Measurements from ENCODE around the gene PRSS38. TPM values are rescaled to one million over a fixed set of nuclear protein-coding genes. Genes with fewer than 3 reads are reported as not detected.

The PRSS38 gene
- total RNA-seq, 1 experiment from 2014 or later: not detected

DNA sequence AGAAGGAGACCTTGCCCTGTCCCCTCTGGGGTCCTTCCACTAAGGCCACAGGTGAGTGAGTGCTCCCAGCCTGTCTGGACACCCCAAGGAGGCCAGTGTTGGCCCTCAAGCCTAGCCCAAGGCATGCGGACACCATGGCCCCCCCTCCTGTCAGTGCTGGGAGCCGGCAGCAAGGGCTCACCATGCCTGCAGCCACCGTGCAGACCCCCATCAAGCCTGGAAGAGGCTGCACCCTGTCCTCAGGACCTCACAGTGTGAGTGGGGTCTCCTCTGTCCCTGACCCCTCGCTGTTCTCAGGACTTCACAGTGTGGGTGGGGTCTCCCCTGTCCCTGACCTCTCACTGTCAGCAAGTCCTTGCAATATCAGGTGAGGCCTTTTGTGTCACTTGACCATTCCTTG is 33.2 kb upstream of the PRSS38 start (continued):
- TF ChIP-seq, protein P1, sequence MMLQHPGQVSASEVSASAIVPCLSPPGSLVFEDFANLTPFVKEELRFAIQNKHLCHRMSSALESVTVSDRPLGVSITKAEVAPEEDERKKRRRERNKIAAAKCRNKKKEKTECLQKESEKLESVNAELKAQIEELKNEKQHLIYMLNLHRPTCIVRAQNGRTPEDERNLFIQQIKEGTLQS (IDR thresholded peaks at IDR 0.05): no peak
- TF ChIP-seq, protein P2, sequence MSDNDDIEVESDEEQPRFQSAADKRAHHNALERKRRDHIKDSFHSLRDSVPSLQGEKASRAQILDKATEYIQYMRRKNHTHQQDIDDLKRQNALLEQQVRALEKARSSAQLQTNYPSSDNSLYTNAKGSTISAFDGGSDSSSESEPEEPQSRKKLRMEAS (IDR thresholded peaks at IDR 0.05): no peak
- no peak for TF ChIP-seq TCF7L2 (IDR thresholded peaks at IDR 0.05; ENCODE audit: borderline replicate concordance, extremely low read depth, insufficient read depth, insufficient read length)
- TF ChIP-seq JUND (IDR thresholded peaks at IDR 0.05): no peak
- no peak for TF ChIP-seq POLR2A (IDR thresholded peaks at IDR 0.05; ENCODE audit: borderline replicate concordance, extremely low read depth, insufficient read depth, insufficient read length)

DNA sequence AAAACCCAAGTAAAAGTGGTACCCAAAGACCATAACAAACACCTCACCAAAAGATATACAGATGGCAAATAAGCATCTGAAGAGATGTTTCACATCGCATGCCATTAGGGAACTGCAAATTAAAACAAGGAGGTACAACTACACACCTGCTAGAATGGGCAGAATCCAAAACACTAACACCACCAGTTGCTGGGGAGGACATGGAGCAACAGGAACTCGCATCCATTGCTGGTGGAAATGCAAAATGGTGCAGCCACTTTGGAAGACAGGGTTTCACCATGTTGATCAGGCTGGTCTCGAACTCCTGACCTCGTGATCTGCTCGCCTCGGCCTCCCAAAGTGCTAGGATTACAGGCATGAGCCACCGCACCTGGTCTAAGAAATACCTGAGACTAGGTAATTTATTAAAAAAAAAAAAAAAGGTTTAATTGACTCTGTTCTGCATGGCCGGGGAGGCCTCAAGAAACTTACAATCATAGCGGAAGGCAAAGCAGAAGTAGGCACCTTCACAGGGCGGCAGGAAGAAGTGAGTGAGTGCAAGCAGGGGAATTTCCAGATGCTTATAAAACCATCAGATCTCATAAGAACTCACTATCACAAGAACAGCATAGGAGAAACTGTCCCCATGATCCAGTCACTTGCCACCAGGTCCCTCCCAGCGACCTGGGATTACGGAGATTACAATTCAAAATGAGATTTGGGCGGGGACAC is 30.2 kb upstream of the PRSS38 start:
- ChIA-PET RAD21 (ENCODE audit: low non-redundant PET in 1 of 2, low total read pairs in 2 of 2, uncharacterized antibody in 2 of 2, unreplicated experiment in 2 of 2) (no interaction called here), CTCF (no interaction called here), POLR2A (no interaction called here)
- Histone ChIP-seq H3K9me3 (ENCODE audit: control insufficient read depth in 1 of 2, insufficient read depth in 1 of 2, low read depth in 1 of 2, low read length in 2 of 2) (no peaks in the 10 kb centered on the region), H3K4me3 (replicated peaks in 1 of 2; ENCODE audit: low read depth in 1 of 2, low read length in 2 of 2) (no peak overlapping the region), H3K27ac (ENCODE audit: low read depth, low read length) (no peak overlapping the region), H3K9me2 (ENCODE audit: insufficient read depth) (no peaks in the 10 kb centered on the region), H3K4me1 (ENCODE audit: control insufficient read depth in 1 of 2, insufficient read depth in 2 of 2, low read length in 2 of 2) (peaks cover 6 to 18% of the 10 kb centered on the region in 2 experiments), H3K79me2 (ENCODE audit: insufficient read depth, low read length) (no peaks in the 10 kb centered on the region), H3K9ac (ENCODE audit: low read length) (no peak overlapping the region), H4K20me1 (ENCODE audit: insufficient read depth) (no peaks in the 10 kb centered on the region), H3K36me3 (ENCODE audit: control insufficient read depth in 1 of 2, insufficient read depth in 2 of 2, low read length in 2 of 2) (0 out of 4 replicates have a peak, but pooled peaks cover 0 to 3% of the 10 kb centered on the region in 2 experiments), H3K27me3 (ENCODE audit: insufficient read depth, low read length) (no peaks in the 10 kb centered on the region), H2AFZ (ENCODE audit: low read depth, low read length, poor library complexity, severe bottlenecking) (no peak overlapping the region), H3K4me2 (ENCODE audit: low read length) (no peak overlapping the region)
- intact Hi-C loops (cut with micrococcal nuclease): loop anchor here (5.0 kb wide), 1 partner anchor 162 kb away; the partner anchor contains the start of gene WNT9A
- no peak for ATAC-seq
- BruUV-seq (replicated peaks): no TSS peak
- no peak for DNase-seq (ENCODE audit: low read depth, low spot score)
- TF ChIP-seq YY1 (IDR thresholded peaks at IDR 0.05; ENCODE audit: extremely low read depth, insufficient replicate concordance, low read depth, low read length) (no peak), JUND (IDR thresholded peaks at IDR 0.05) (no peak), EZH2phosphoT487 (IDR thresholded peaks at IDR 0.05; ENCODE audit: borderline replicate concordance) (no peak), ZFX (IDR thresholded peaks at IDR 0.05) (no peak), POLR2A (IDR thresholded peaks at IDR 0.05; ENCODE audit: borderline replicate concordance, extremely low read depth, insufficient read depth, insufficient read length) (no peak), SIN3A (IDR thresholded peaks at IDR 0.05; ENCODE audit: low read depth) (no peak), FOSL1 (IDR thresholded peaks at IDR 0.05; ENCODE audit: low read depth) (no peak), RAD21 (IDR thresholded peaks at IDR 0.05; ENCODE audit: low read depth) (no peak), ELF1 (IDR thresholded peaks at IDR 0.05; ENCODE audit: borderline replicate concordance, low read depth) (no peak), SRF (IDR thresholded peaks at IDR 0.05; ENCODE audit: low read depth) (no peak), SP1 (IDR thresholded peaks at IDR 0.05; ENCODE audit: low read depth) (no peak), CEBPB (IDR thresholded peaks at IDR 0.05; ENCODE audit: low read depth) (no peak), EZH2 (IDR thresholded peaks at IDR 0.05) (no peak), EGR1 (IDR thresholded peaks at IDR 0.05; ENCODE audit: low read depth) (no peak), TCF7L2 (IDR thresholded peaks at IDR 0.05; ENCODE audit: borderline replicate concordance, extremely low read depth, insufficient read depth, insufficient read length) (no peak)
- TF ChIP-seq, protein P2 (IDR thresholded peaks at IDR 0.05): no peak
- TF ChIP-seq, protein P1 (IDR thresholded peaks at IDR 0.05): no peak
- TF ChIP-seq, protein P3, sequence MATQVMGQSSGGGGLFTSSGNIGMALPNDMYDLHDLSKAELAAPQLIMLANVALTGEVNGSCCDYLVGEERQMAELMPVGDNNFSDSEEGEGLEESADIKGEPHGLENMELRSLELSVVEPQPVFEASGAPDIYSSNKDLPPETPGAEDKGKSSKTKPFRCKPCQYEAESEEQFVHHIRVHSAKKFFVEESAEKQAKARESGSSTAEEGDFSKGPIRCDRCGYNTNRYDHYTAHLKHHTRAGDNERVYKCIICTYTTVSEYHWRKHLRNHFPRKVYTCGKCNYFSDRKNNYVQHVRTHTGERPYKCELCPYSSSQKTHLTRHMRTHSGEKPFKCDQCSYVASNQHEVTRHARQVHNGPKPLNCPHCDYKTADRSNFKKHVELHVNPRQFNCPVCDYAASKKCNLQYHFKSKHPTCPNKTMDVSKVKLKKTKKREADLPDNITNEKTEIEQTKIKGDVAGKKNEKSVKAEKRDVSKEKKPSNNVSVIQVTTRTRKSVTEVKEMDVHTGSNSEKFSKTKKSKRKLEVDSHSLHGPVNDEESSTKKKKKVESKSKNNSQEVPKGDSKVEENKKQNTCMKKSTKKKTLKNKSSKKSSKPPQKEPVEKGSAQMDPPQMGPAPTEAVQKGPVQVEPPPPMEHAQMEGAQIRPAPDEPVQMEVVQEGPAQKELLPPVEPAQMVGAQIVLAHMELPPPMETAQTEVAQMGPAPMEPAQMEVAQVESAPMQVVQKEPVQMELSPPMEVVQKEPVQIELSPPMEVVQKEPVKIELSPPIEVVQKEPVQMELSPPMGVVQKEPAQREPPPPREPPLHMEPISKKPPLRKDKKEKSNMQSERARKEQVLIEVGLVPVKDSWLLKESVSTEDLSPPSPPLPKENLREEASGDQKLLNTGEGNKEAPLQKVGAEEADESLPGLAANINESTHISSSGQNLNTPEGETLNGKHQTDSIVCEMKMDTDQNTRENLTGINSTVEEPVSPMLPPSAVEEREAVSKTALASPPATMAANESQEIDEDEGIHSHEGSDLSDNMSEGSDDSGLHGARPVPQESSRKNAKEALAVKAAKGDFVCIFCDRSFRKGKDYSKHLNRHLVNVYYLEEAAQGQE (IDR thresholded peaks at IDR 0.05; ENCODE audit: low read depth): no peak
- TF ChIP-seq, protein P4, sequence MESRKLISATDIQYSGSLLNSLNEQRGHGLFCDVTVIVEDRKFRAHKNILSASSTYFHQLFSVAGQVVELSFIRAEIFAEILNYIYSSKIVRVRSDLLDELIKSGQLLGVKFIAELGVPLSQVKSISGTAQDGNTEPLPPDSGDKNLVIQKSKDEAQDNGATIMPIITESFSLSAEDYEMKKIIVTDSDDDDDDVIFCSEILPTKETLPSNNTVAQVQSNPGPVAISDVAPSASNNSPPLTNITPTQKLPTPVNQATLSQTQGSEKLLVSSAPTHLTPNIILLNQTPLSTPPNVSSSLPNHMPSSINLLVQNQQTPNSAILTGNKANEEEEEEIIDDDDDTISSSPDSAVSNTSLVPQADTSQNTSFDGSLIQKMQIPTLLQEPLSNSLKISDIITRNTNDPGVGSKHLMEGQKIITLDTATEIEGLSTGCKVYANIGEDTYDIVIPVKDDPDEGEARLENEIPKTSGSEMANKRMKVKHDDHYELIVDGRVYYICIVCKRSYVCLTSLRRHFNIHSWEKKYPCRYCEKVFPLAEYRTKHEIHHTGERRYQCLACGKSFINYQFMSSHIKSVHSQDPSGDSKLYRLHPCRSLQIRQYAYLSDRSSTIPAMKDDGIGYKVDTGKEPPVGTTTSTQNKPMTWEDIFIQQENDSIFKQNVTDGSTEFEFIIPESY (IDR thresholded peaks at IDR 0.05; ENCODE audit: extremely low read depth, insufficient replicate concordance, low read length): no peak
